Measurements from ENCODE around the gene HIC2. TPM values are rescaled to one million over a fixed set of nuclear protein-coding genes. Genes with fewer than 3 reads are reported as not detected.

Gene HIC2
- total RNA-seq, 1 experiment from 2014 or later: 6.7 TPM

DNA sequence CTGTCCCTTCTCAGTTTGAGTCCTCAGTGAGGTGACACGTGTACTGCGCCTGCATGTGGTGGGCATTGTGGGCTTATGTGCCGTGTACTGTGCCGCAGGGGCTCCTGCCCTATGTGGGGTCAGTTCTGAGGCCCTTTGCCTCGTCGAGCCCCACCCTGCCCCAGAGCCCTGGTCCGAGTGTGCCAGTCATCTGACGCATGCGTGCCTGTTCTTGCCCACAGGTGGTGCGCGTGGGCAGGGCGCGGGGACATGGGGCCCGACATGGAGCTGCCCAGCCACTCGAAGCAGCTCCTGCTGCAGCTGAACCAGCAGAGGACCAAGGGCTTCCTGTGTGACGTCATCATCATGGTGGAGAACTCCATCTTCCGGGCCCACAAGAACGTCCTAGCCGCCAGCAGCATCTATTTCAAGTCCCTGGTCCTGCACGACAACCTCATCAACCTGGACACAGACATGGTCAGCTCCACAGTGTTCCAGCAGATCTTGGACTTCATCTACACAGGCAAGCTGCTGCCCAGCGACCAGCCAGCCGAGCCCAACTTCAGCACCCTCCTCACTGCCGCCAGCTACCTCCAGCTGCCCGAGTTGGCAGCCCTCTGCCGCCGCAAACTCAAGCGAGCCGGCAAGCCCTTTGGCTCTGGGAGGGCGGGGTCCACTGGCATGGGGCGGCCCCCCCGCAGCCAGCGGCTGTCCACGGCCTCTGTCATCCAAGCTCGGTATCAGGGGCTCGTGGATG lies 27.7 kb downstream of the HIC2 start:
- ChIA-PET POLR2A (no interaction called here), CTCF (no interaction called here), RAD21 (ENCODE audit: low non-redundant PET in 1 of 2, low total read pairs in 2 of 2, uncharacterized antibody in 2 of 2, unreplicated experiment in 2 of 2) (no interaction called here)
- Histone ChIP-seq H3K9ac (ENCODE audit: low read length) (no peak overlapping the region), H3K79me2 (ENCODE audit: insufficient read depth, low read length) (no peaks in the 10 kb centered on the region; the same call in 1 of the 2 replicates), H3K27ac (ENCODE audit: low read depth, low read length) (no peak overlapping the region), H3K9me3 (ENCODE audit: control insufficient read depth in 1 of 2, insufficient read depth in 1 of 2, low read depth in 1 of 2, low read length in 2 of 2) (no peaks in the 10 kb centered on the region), H3K4me1 (ENCODE audit: control insufficient read depth in 1 of 2, insufficient read depth in 2 of 2, low read length in 2 of 2) (no peaks in the 10 kb centered on the region), H3K36me3 (ENCODE audit: control insufficient read depth in 1 of 2, insufficient read depth in 2 of 2, low read length in 2 of 2) (peaks cover 4 to 7% of the 10 kb centered on the region in 2 experiments; a peak in 2 of 4 replicates), H2AFZ (ENCODE audit: low read depth, low read length, poor library complexity, severe bottlenecking) (no peak overlapping the region), H4K20me1 (ENCODE audit: insufficient read depth) (no peaks in the 10 kb centered on the region), H3K4me3 (replicated peaks in 1 of 2; ENCODE audit: low read depth in 1 of 2, low read length in 2 of 2) (no peak overlapping the region), H3K27me3 (ENCODE audit: insufficient read depth, low read length) (no peaks in the 10 kb centered on the region), H3K4me2 (ENCODE audit: low read length) (no peak overlapping the region), H3K9me2 (ENCODE audit: insufficient read depth) (no peaks in the 10 kb centered on the region)
- intact Hi-C loops (cut with micrococcal nuclease): no loop called here
- DNase-seq (ENCODE audit: low read depth, low spot score): no peak
- TF ChIP-seq SIN3A (IDR thresholded peaks at IDR 0.05; ENCODE audit: low read depth): no peak
- no peak for TF ChIP-seq FOSL1 (IDR thresholded peaks at IDR 0.05; ENCODE audit: low read depth)
- TF ChIP-seq, protein P1, sequence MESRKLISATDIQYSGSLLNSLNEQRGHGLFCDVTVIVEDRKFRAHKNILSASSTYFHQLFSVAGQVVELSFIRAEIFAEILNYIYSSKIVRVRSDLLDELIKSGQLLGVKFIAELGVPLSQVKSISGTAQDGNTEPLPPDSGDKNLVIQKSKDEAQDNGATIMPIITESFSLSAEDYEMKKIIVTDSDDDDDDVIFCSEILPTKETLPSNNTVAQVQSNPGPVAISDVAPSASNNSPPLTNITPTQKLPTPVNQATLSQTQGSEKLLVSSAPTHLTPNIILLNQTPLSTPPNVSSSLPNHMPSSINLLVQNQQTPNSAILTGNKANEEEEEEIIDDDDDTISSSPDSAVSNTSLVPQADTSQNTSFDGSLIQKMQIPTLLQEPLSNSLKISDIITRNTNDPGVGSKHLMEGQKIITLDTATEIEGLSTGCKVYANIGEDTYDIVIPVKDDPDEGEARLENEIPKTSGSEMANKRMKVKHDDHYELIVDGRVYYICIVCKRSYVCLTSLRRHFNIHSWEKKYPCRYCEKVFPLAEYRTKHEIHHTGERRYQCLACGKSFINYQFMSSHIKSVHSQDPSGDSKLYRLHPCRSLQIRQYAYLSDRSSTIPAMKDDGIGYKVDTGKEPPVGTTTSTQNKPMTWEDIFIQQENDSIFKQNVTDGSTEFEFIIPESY (IDR thresholded peaks at IDR 0.05; ENCODE audit: extremely low read depth, insufficient replicate concordance, low read length): no peak
- TF ChIP-seq, protein P2, sequence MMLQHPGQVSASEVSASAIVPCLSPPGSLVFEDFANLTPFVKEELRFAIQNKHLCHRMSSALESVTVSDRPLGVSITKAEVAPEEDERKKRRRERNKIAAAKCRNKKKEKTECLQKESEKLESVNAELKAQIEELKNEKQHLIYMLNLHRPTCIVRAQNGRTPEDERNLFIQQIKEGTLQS (IDR thresholded peaks at IDR 0.05): no peak
- no peak for TF ChIP-seq EGR1 (IDR thresholded peaks at IDR 0.05; ENCODE audit: low read depth)
- no peak for TF ChIP-seq SRF (IDR thresholded peaks at IDR 0.05; ENCODE audit: low read depth)
- TF ChIP-seq, protein P3, sequence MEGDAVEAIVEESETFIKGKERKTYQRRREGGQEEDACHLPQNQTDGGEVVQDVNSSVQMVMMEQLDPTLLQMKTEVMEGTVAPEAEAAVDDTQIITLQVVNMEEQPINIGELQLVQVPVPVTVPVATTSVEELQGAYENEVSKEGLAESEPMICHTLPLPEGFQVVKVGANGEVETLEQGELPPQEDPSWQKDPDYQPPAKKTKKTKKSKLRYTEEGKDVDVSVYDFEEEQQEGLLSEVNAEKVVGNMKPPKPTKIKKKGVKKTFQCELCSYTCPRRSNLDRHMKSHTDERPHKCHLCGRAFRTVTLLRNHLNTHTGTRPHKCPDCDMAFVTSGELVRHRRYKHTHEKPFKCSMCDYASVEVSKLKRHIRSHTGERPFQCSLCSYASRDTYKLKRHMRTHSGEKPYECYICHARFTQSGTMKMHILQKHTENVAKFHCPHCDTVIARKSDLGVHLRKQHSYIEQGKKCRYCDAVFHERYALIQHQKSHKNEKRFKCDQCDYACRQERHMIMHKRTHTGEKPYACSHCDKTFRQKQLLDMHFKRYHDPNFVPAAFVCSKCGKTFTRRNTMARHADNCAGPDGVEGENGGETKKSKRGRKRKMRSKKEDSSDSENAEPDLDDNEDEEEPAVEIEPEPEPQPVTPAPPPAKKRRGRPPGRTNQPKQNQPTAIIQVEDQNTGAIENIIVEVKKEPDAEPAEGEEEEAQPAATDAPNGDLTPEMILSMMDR (IDR thresholded peaks at IDR 0.05 in 2 of 3, conservative IDR thresholded peaks at IDR 0.05 in 1 of 3; ENCODE audit: borderline replicate concordance in 1 of 3, insufficient read depth in 1 of 3, low read depth in 2 of 3, low read length in 2 of 3): no peak
- no peak for TF ChIP-seq POLR2A (IDR thresholded peaks at IDR 0.05; ENCODE audit: borderline replicate concordance, extremely low read depth, insufficient read depth, insufficient read length)
- no peak for TF ChIP-seq EZH2phosphoT487 (IDR thresholded peaks at IDR 0.05; ENCODE audit: borderline replicate concordance)
- no peak for TF ChIP-seq YY1 (IDR thresholded peaks at IDR 0.05; ENCODE audit: extremely low read depth, insufficient replicate concordance, low read depth, low read length)
- TF ChIP-seq ZNF274 (IDR thresholded peaks at IDR 0.05; ENCODE audit: low read depth, low read length): no peak
- no peak for TF ChIP-seq TCF7L2 (IDR thresholded peaks at IDR 0.05; ENCODE audit: borderline replicate concordance, extremely low read depth, insufficient read depth, insufficient read length)
- no peak for TF ChIP-seq CEBPB (IDR thresholded peaks at IDR 0.05; ENCODE audit: low read depth)
- no peak for TF ChIP-seq EZH2 (IDR thresholded peaks at IDR 0.05)
- TF ChIP-seq JUND (IDR thresholded peaks at IDR 0.05): no peak
- no peak for ATAC-seq
- no TSS peak for BruUV-seq (replicated peaks)

Data from HCT116 (cell line).